ENCODE results near the gene SLC35A5.

- TF ChIP-seq CTCF (IDR thresholded peaks at IDR 0.05): no peak
- no peak for TF ChIP-seq POLR2AphosphoS5 (IDR thresholded peaks at IDR 0.05)
These were observed 11.0 kb upstream of the SLC35A5 start for GRCh38 chr3:112550859-112551258.
